EH (cell line): ENCODE measurements around the gene SGTA.
A peak's percentile ranks its signal among the peaks of the same experiment; 100 is the strongest.
"Not testable (repeated sequence)": the region's sequence is repeated elsewhere in the genome, so short reads cannot be mapped to it uniquely, and the experiment has no call there.

ENCODE experiments used
- DNase-seq: peaks from one replicate; pipeline ENCODE4 v3.0.0-alpha.2; 2015; ENCODE audit warnings: low read depth

Gene SGTA

GRCh38 chr19:2713170-2713569, 69.9 kb downstream of the SGTA start:
- DNase-seq = not testable (repeated sequence)

GRCh38 chr19:2711875-2712205, 71.2 kb downstream of the SGTA start:
- DNase-seq = no peak

GRCh38 chr19:2711172-2711874, 71.8 kb downstream of the SGTA start:
- DNase-seq = peak; percentile 60

GRCh38 chr19:2706251-2706650, 76.8 kb downstream of the SGTA start:
- DNase-seq = no peak
